Stimulated activated CD4-positive, alpha-beta T cell treated with anti-CD3 and anti-CD28 coated beads, Interleukin-15, amount 100 ng/mL, for 48 hours (primary cell): ENCODE results near the gene ARHGAP27.
"Not testable (repeated sequence)": the region's sequence is repeated elsewhere in the genome, so short reads cannot be mapped to it uniquely, and the experiment has no call there.

ENCODE experiments used
- DNase-seq, 2 donors: peaks; one replicate each; pipeline ENCODE4 v3.0.0-alpha.2; 2020; ENCODE audit warnings: low read depth in 2 of 2

Gene ARHGAP27

GRCh38 chr17:45363498-45363897 is 69.2 kb downstream of the ARHGAP27 start:
- DNase-seq = no peak

- DNase-seq = no peak
Observed at GRCh38 chr17:45361976-45362375, 70.7 kb downstream of the ARHGAP27 start.

- no peak for DNase-seq
Observed at GRCh38 chr17:45361451-45361850, 71.2 kb downstream of the ARHGAP27 start.

GRCh38 chr17:45357364-45357997 is 75.2 kb downstream of the ARHGAP27 start:
- no peak for DNase-seq

- DNase-seq = no peak
Observed at GRCh38 chr17:45355087-45355486, 77.6 kb downstream of the ARHGAP27 start.

GRCh38 chr17:45353043-45353442 is 79.6 kb downstream of the ARHGAP27 start:
- peak in 1 of 2 donors; percentile 21 for DNase-seq

- DNase-seq = no peak
Observed at GRCh38 chr17:45351831-45352230, 80.8 kb downstream of the ARHGAP27 start.

- no peak for DNase-seq
Observed at GRCh38 chr17:45347444-45347843, 85.2 kb downstream of the ARHGAP27 start.

- no peak for DNase-seq
Observed at GRCh38 chr17:45346216-45347015, 86.3 kb downstream of the ARHGAP27 start.

- no peak for DNase-seq
Observed at GRCh38 chr17:45345554-45346215, 87.0 kb downstream of the ARHGAP27 start.

GRCh38 chr17:45345246-45345553 is 87.5 kb downstream of the ARHGAP27 start:
- no peak for DNase-seq

GRCh38 chr17:45343967-45344664 is 88.6 kb downstream of the ARHGAP27 start:
- not testable (repeated sequence) for DNase-seq
